Stimulated activated CD4-positive, alpha-beta T cell treated with anti-CD3 and anti-CD28 coated beads, TNF-alpha, amount 100 ng/mL, for 24 hours (primary cell): ENCODE results near the gene OR6C76.
"Not testable (repeated sequence)": the region's sequence is repeated elsewhere in the genome, so short reads cannot be mapped to it uniquely, and the experiment has no call there.

ENCODE experiments used
- DNase-seq, 3 experiments: peaks; one replicate each; pipeline ENCODE4 v3.0.0-alpha.2; 2020; ENCODE audit warnings: low read depth in 3 of 3

The OR6C76 gene

GRCh38 chr12:55425954-55426353 lies at the start of gene OR6C76:
Gene OR6C76, plus strand, starts transcription at chr12:55426254. Its CDS starts 0 bp downstream, at chr12:55426254.
- no peak for DNase-seq

- no peak for DNase-seq
Observed at GRCh38 chr12:55385891-55386290, 40.2 kb upstream of the OR6C76 start.

GRCh38 chr12:55392032-55392795 lies 33.8 kb upstream of the OR6C76 start:
- DNase-seq = no peak

- no peak for DNase-seq
Observed at GRCh38 chr12:55396326-55396725, 29.7 kb upstream of the OR6C76 start.

- no peak for DNase-seq
Observed at GRCh38 chr12:55400229-55400628, 25.8 kb upstream of the OR6C76 start, which contains the start of gene OR6C65. Gene OR6C65, plus strand, starts transcription at chr12:55400529. Its CDS starts 0 bp downstream, at chr12:55400529.

GRCh38 chr12:55407866-55408265 lies 18.2 kb upstream of the OR6C76 start:
- DNase-seq = no peak

- DNase-seq = not testable (repeated sequence)
Observed at GRCh38 chr12:55409133-55409532, 16.9 kb upstream of the OR6C76 start.

- not testable (repeated sequence) for DNase-seq
Observed at GRCh38 chr12:55412138-55412537, 13.9 kb upstream of the OR6C76 start.

- DNase-seq = not testable (repeated sequence)
Observed at GRCh38 chr12:55413498-55414388, 12.3 kb upstream of the OR6C76 start.

GRCh38 chr12:55414396-55414823 lies 11.6 kb upstream of the OR6C76 start:
- not testable (repeated sequence) for DNase-seq

- not testable (repeated sequence) for DNase-seq
Observed at GRCh38 chr12:55414889-55415288, 11.2 kb upstream of the OR6C76 start.

- no peak for DNase-seq
Observed at GRCh38 chr12:55416961-55417360, 9.1 kb upstream of the OR6C76 start.

- DNase-seq = no peak
Observed at GRCh38 chr12:55420307-55420962, 5.6 kb upstream of the OR6C76 start.

GRCh38 chr12:55428331-55429243 lies 2.5 kb downstream of the OR6C76 start:
- no peak for DNase-seq

GRCh38 chr12:55441233-55441632 lies 15.2 kb downstream of the OR6C76 start:
- DNase-seq = not testable (repeated sequence)

GRCh38 chr12:55443776-55444175 lies 17.7 kb downstream of the OR6C76 start, which contains the start of gene OR6C2:
Gene OR6C2, plus strand, starts transcription at chr12:55444076. Its CDS starts 8,138 bp downstream, at chr12:55452214.
- no peak for DNase-seq

- DNase-seq = no peak
Observed at GRCh38 chr12:55445357-55445756, 19.3 kb downstream of the OR6C76 start.

- DNase-seq = no peak
Observed at GRCh38 chr12:55446326-55446725, 20.3 kb downstream of the OR6C76 start.

- DNase-seq = no peak
Observed at GRCh38 chr12:55448825-55449224, 22.8 kb downstream of the OR6C76 start.

- not testable (repeated sequence) for DNase-seq
Observed at GRCh38 chr12:55464926-55465325, 38.9 kb downstream of the OR6C76 start.

- DNase-seq = no peak
Observed at GRCh38 chr12:55467836-55468235, 41.8 kb downstream of the OR6C76 start.
